PC-3 (cell line): ENCODE data around the gene HILPDA. TPM values are rescaled to one million over a fixed set of nuclear protein-coding genes. Genes with fewer than 3 reads are reported as not detected.

ENCODE experiments used
- ATAC-seq: fragments of 200-7000 bp; cut with Tn5 transposase; 2 replicates; pipeline ENCODE4 v1.9.1; 2020; ENCODE audit warnings: mild to moderate bottlenecking, moderate library complexity
- BruUV-seq: library from RNA; stranded (reverse); fragments of 400-500 nt; replicated peaks from 2 replicates; lab custom pipeline; 2021; lab: Mats Ljungman, UMichigan
- CTCF ChIA-PET: fragments of 300-600 bp; sonication (Branson Sonifier 250); formaldehyde crosslinking; loops from one replicate; lab custom pipeline; 2022; ENCODE audit warnings: antibody characterized with exemption; lab: Charles Lee
- POLR2A ChIA-PET: fragments of 300-600 bp; sonication (Branson Sonifier 250); formaldehyde crosslinking; loops from one replicate; lab custom pipeline; 2022; ENCODE audit warnings: antibody characterized with exemption; ENCODE audit not compliant: unreplicated experiment; lab: Charles Lee
- DNase-seq: peaks from one replicate; pipeline ENCODE4 v3.0.0-alpha.2; 2015
- H2AFZ ChIP-seq: fragments of 300-600 bp; sonication (generic); 2 replicates; pipeline ENCODE4 v1.6.0; 2016; ENCODE audit warnings: antibody characterized with exemption, low read length
- H3F3A ChIP-seq: fragments of 300-600 bp; sonication (generic); one replicate; pipeline ENCODE4 v1.6.0; 2017; ENCODE audit warnings: antibody characterized with exemption, low read length, control low read depth, mild to moderate bottlenecking; ENCODE audit not compliant: unreplicated experiment
- H3K27ac ChIP-seq: fragments of 300-600 bp; sonication (generic); 2 replicates; pipeline ENCODE4 v1.5.1; 2016; ENCODE audit warnings: mild to moderate bottlenecking, low read length
- H3K27me3 ChIP-seq: fragments of 300-600 bp; sonication (generic); 2 replicates; pipeline ENCODE4 v1.6.1; 2016; ENCODE audit warnings: low read length, mixed read lengths
- H3K36me3 ChIP-seq: fragments of 300-600 bp; sonication (generic); 2 replicates; pipeline ENCODE4 v1.6.1; 2016; ENCODE audit warnings: low read depth, mixed run types, low read length, mixed read lengths
- H3K4me1 ChIP-seq: fragments of 300-600 bp; sonication (generic); 2 replicates; pipeline ENCODE4 v1.5.1; 2016; ENCODE audit warnings: low read length; ENCODE audit not compliant: insufficient read depth
- H3K4me2 ChIP-seq: fragments of 300-600 bp; sonication (generic); 2 replicates; pipeline ENCODE4 v1.6.0; 2016; ENCODE audit warnings: low read length
- H3K4me3 ChIP-seq: fragments of 300-600 bp; sonication (generic); 2 replicates; pipeline ENCODE4 v1.5.1; 2016; ENCODE audit warnings: mild to moderate bottlenecking, low read length, mixed read lengths
- H3K79me2 ChIP-seq: fragments of 300-600 bp; sonication (generic); 2 replicates; pipeline ENCODE4 v1.6.1; 2017; ENCODE audit warnings: low read length, mixed read lengths
- H3K9ac ChIP-seq: fragments of 300-600 bp; sonication (generic); 2 replicates; pipeline ENCODE4 v1.6.0; 2016; ENCODE audit warnings: mild to moderate bottlenecking, low read length
- H3K9me2 ChIP-seq: fragments of 300-600 bp; sonication (generic); replicated peaks from 2 replicates; pipeline ENCODE4 v1.6.1; 2016; ENCODE audit warnings: mixed run types, low read length, mixed read lengths
- H3K9me3 ChIP-seq: fragments of 300-600 bp; sonication (generic); 2 replicates; pipeline ENCODE4 v1.6.1; 2016; ENCODE audit warnings: low read length, mixed read lengths
- H4K20me1 ChIP-seq: fragments of 300-600 bp; sonication (generic); 2 replicates; pipeline ENCODE4 v1.6.1; 2016; ENCODE audit warnings: low read length, mixed read lengths
- CTCF ChIP-seq: fragments of 300-600 bp; sonication (generic); conservative IDR thresholded peaks from 2 replicates; pipeline ENCODE4 v1.5.1; 2017; ENCODE audit warnings: antibody characterized with exemption, low read depth, mild to moderate bottlenecking, low read length
- EZH2 ChIP-seq: fragments of 300-600 bp; sonication (generic); IDR thresholded peaks from one replicate; pipeline ENCODE4 v1.6.1; 2017; ENCODE audit warnings: antibody characterized with exemption, mild to moderate bottlenecking, low read length; ENCODE audit not compliant: unreplicated experiment
- EZH2phosphoT487 ChIP-seq: fragments of 300-600 bp; sonication (generic); IDR thresholded peaks from 2 replicates; pipeline ENCODE4 v1.6.1; 2018; ENCODE audit warnings: mild to moderate bottlenecking, antibody characterized with exemption, low read length, borderline replicate concordance
- intact Hi-C: fragments of 100-400 bp; cut with micrococcal nuclease; formaldehyde crosslinking; loops from 2 replicates; pipeline ENCODE4 v1.9.0; 2023
- total RNA-seq: library from RNA; depleted of rRNA; stranded (reverse); fragments of >200 nt; gene quantifications from 2 replicates; pipeline ENCODE4 v1.2.3, GENCODE V29; 2014

The HILPDA gene
- total RNA-seq, 1 experiment from 2014 or later, result 29.1 TPM

GRCh38 chr7:128419257-128419656, 36.4 kb upstream of the HILPDA start:
- H3K4me1 ChIP-seq, result peaks cover 4% of the 10 kb centered on the region
- no TSS peak for BruUV-seq
- H3F3A ChIP-seq, result no peaks in the 10 kb centered on the region
- no peak overlapping the region for H3K4me3 ChIP-seq
- H3K9me3 ChIP-seq, result no peaks in the 10 kb centered on the region
- no peaks in the 10 kb centered on the region for H3K79me2 ChIP-seq
- H4K20me1 ChIP-seq, result no peaks in the 10 kb centered on the region
- H2AFZ ChIP-seq, result no peak overlapping the region
- no peak overlapping the region for H3K27ac ChIP-seq
- ChIA-PET POLR2A (no interaction called here), CTCF (interaction anchor here (0.6 kb wide), 1 partner anchor 10 kb away, joined by 7 read pairs; no protein-coding TSS in a partner anchor)
- TF ChIP-seq EZH2 (no peak), CTCF (no peak), EZH2phosphoT487 (no peak)
- ATAC-seq, result no peak
- no peaks in the 10 kb centered on the region for H3K27me3 ChIP-seq
- no peaks in the 10 kb centered on the region for H3K36me3 ChIP-seq
- H3K9ac ChIP-seq, result no peak overlapping the region
- no peak overlapping the region for H3K4me2 ChIP-seq
- H3K9me2 ChIP-seq, result no peaks in the 10 kb centered on the region
- intact Hi-C loops, result no loop called here
- no peak for DNase-seq

GRCh38 chr7:128420773-128421172, 34.9 kb upstream of the HILPDA start:
- DNase-seq (no peak), ATAC-seq (no peak)
- peaks cover 4% of the 10 kb centered on the region for H3K4me1 ChIP-seq
- POLR2A ChIA-PET, result no interaction called here
- no peaks in the 10 kb centered on the region for H3K9me3 ChIP-seq
- no TSS peak for BruUV-seq
- no peaks in the 10 kb centered on the region; the same call in 1 of the 2 replicates for H3K36me3 ChIP-seq
- no peak overlapping the region for H3K4me3 ChIP-seq
- no peaks in the 10 kb centered on the region for H4K20me1 ChIP-seq
- H2AFZ ChIP-seq, result no peak overlapping the region
- H3K9ac ChIP-seq, result no peak overlapping the region
- intact Hi-C loops, result no loop called here
- TF ChIP-seq EZH2 (no peak), EZH2phosphoT487 (no peak), CTCF (no peak)
- no peaks in the 10 kb centered on the region for H3F3A ChIP-seq
- H3K27ac ChIP-seq, result no peak overlapping the region
- H3K4me2 ChIP-seq, result no peak overlapping the region
- H3K9me2 ChIP-seq, result no peaks in the 10 kb centered on the region
- H3K27me3 ChIP-seq, result no peaks in the 10 kb centered on the region
- CTCF ChIA-PET, result interaction anchor here (0.6 kb wide), 1 partner anchor 73 kb away, joined by 3 read pairs; no protein-coding TSS in a partner anchor
- H3K79me2 ChIP-seq, result no peaks in the 10 kb centered on the region

- no peak overlapping the region for H3K4me2 ChIP-seq
- DNase-seq (no peak), ATAC-seq (no peak)
- CTCF ChIA-PET, result interaction anchor here (0.6 kb wide), 1 partner anchor 74 kb away, joined by 3 read pairs; no protein-coding TSS in a partner anchor
- no peaks in the 10 kb centered on the region for H3K9me3 ChIP-seq
- H3K27ac ChIP-seq, result no peak overlapping the region
- no TSS peak for BruUV-seq
- no peaks in the 10 kb centered on the region for H3K27me3 ChIP-seq
- H4K20me1 ChIP-seq, result no peaks in the 10 kb centered on the region
- TF ChIP-seq EZH2 (no peak), EZH2phosphoT487 (no peak), CTCF (no peak)
- intact Hi-C loops, result no loop called here
- H3K4me3 ChIP-seq, result no peak overlapping the region
- no peaks in the 10 kb centered on the region for H3K79me2 ChIP-seq
- no peak overlapping the region for H3K9ac ChIP-seq
- H3K4me1 ChIP-seq, result peaks cover 4% of the 10 kb centered on the region
- no peaks in the 10 kb centered on the region; the same call in 1 of the 2 replicates for H3K36me3 ChIP-seq
- no peaks in the 10 kb centered on the region for H3F3A ChIP-seq
- no peak overlapping the region for H2AFZ ChIP-seq
- H3K9me2 ChIP-seq, result no peaks in the 10 kb centered on the region
- POLR2A ChIA-PET, result interaction anchor here (0.7 kb wide), 1 partner anchor 32 kb away, joined by 8 read pairs; no protein-coding TSS in a partner anchor
Observed at GRCh38 chr7:128421384-128421783, 34.3 kb upstream of the HILPDA start.
